ENCODE results near the gene NCBP2. TPM values are rescaled to one million over a fixed set of nuclear protein-coding genes. Genes with fewer than 3 reads are reported as not detected.

The NCBP2 gene
- total RNA-seq, 1 experiment from 2014 or later: 91.8 TPM

GRCh38 chr3:196916995-196917394 is 25.3 kb downstream of the NCBP2 start:
- ChIA-PET CTCF (no interaction called here), POLR2A (interaction anchor here (0.7 to 1.0 kb wide), 3 partner anchors 15 to 768 kb away, joined by 3 to 5 read pairs (median 3); partner anchors contain the start of gene NCBP2)
- Mint-ChIP-seq H3K9me3 (ENCODE audit: unreplicated experiment) (no peaks in the 10 kb centered on the region), H3K4me1 (ENCODE audit: insufficient read depth, unreplicated experiment) (no peaks in the 10 kb centered on the region), H3K36me3 (ENCODE audit: insufficient read depth, unreplicated experiment) (peaks cover 43% of the 10 kb centered on the region), H3K27ac (ENCODE audit: low read depth, unreplicated experiment) (no peak overlapping the region), H3K4me3 (ENCODE audit: unreplicated experiment) (no peak overlapping the region), H3K27me3 (ENCODE audit: insufficient read depth, unreplicated experiment) (no peaks in the 10 kb centered on the region)
- no peak for TF ChIP-seq CTCF (IDR thresholded peaks at IDR 0.05; ENCODE audit: unreplicated experiment)
- no peak for DNase-seq (ENCODE audit: unreplicated experiment)
- intact Hi-C loops (cut with micrococcal nuclease): no loop called here
- no TSS peak for BruUV-seq (replicated peaks)

- H3K4me1 Mint-ChIP-seq (ENCODE audit: insufficient read depth, unreplicated experiment): no peaks in the 10 kb centered on the region
- H3K4me3 Mint-ChIP-seq (ENCODE audit: unreplicated experiment): no peak overlapping the region
- BruUV-seq (replicated peaks): no TSS peak
- DNase-seq (ENCODE audit: unreplicated experiment): no peak
- H3K27ac Mint-ChIP-seq (ENCODE audit: low read depth, unreplicated experiment): no peak overlapping the region
- H3K36me3 Mint-ChIP-seq (ENCODE audit: insufficient read depth, unreplicated experiment): peaks cover 35% of the 10 kb centered on the region
- no peak for TF ChIP-seq CTCF (IDR thresholded peaks at IDR 0.05; ENCODE audit: unreplicated experiment)
- ChIA-PET POLR2A (no interaction called here), CTCF (interaction anchor here (0.6 kb wide), 1 partner anchor 17 kb away, joined by 4 read pairs; no protein-coding TSS in a partner anchor)
- no peaks in the 10 kb centered on the region for H3K9me3 Mint-ChIP-seq (ENCODE audit: unreplicated experiment)
- H3K27me3 Mint-ChIP-seq (ENCODE audit: insufficient read depth, unreplicated experiment): no peaks in the 10 kb centered on the region
- intact Hi-C loops (cut with micrococcal nuclease): no loop called here
Measured at GRCh38 chr3:196916221-196916620, 26.1 kb downstream of the NCBP2 start.

GRCh38 chr3:196915375-196915774 is 27.0 kb downstream of the NCBP2 start:
- CTCF ChIA-PET: no interaction called here
- H3K4me3 Mint-ChIP-seq (ENCODE audit: unreplicated experiment): no peak overlapping the region
- no peak overlapping the region for H3K27ac Mint-ChIP-seq (ENCODE audit: low read depth, unreplicated experiment)
- POLR2A ChIA-PET: no interaction called here
- H3K27me3 Mint-ChIP-seq (ENCODE audit: insufficient read depth, unreplicated experiment): no peaks in the 10 kb centered on the region
- no peak for TF ChIP-seq CTCF (IDR thresholded peaks at IDR 0.05; ENCODE audit: unreplicated experiment)
- DNase-seq (ENCODE audit: unreplicated experiment): no peak
- H3K4me1 Mint-ChIP-seq (ENCODE audit: insufficient read depth, unreplicated experiment): no peaks in the 10 kb centered on the region
- intact Hi-C loops (cut with micrococcal nuclease): no loop called here
- H3K9me3 Mint-ChIP-seq (ENCODE audit: unreplicated experiment): no peaks in the 10 kb centered on the region
- no TSS peak for BruUV-seq (replicated peaks)
- H3K36me3 Mint-ChIP-seq (ENCODE audit: insufficient read depth, unreplicated experiment): peaks cover 27% of the 10 kb centered on the region

- Mint-ChIP-seq H3K27me3 (ENCODE audit: insufficient read depth, unreplicated experiment) (no peaks in the 10 kb centered on the region), H3K9me3 (ENCODE audit: unreplicated experiment) (no peaks in the 10 kb centered on the region), H3K4me1 (ENCODE audit: insufficient read depth, unreplicated experiment) (no peaks in the 10 kb centered on the region), H3K27ac (ENCODE audit: low read depth, unreplicated experiment) (no peak overlapping the region), H3K36me3 (ENCODE audit: insufficient read depth, unreplicated experiment) (peaks cover 25% of the 10 kb centered on the region), H3K4me3 (ENCODE audit: unreplicated experiment) (no peak overlapping the region)
- no peak for DNase-seq (ENCODE audit: unreplicated experiment)
- TF ChIP-seq CTCF (IDR thresholded peaks at IDR 0.05; ENCODE audit: unreplicated experiment): no peak
- BruUV-seq (replicated peaks): no TSS peak
- POLR2A ChIA-PET: interaction anchor here (0.6 kb wide), 1 partner anchor 27 kb away, joined by 3 read pairs; the partner anchor contains the start of gene NCBP2
- intact Hi-C loops (cut with micrococcal nuclease): no loop called here
- CTCF ChIA-PET: no interaction called here
Measured at GRCh38 chr3:196914866-196915265, 27.5 kb downstream of the NCBP2 start.

All from MCF 10A (cell line).